ENCODE data around the gene SLC51A.

The SLC51A gene

GRCh38 chr3:196254376-196255283 is 38.3 kb downstream of the SLC51A start:
- H3K36me3 ChIP-seq (ENCODE audit: insufficient read depth, insufficient read length, low read length): peaks cover 47% of the 10 kb centered on the region
- H3K27me3 ChIP-seq (ENCODE audit: insufficient read depth, insufficient read length): no peaks in the 10 kb centered on the region
- TF ChIP-seq ZNF274 (IDR thresholded peaks at IDR 0.05; ENCODE audit: low read depth, low read length): no peak
- TF ChIP-seq YY1 (IDR thresholded peaks at IDR 0.05; ENCODE audit: insufficient read depth, insufficient read length): no peak
- TF ChIP-seq SUZ12 (IDR thresholded peaks at IDR 0.05; ENCODE audit: extremely low read depth, insufficient read depth, insufficient read length): no peak
- DNase-seq (ENCODE audit: low read depth, low spot score): no peak
- no peaks in the 10 kb centered on the region for H3K4me1 ChIP-seq (ENCODE audit: insufficient read depth, insufficient read length)
- no peak overlapping the region for H3K9ac ChIP-seq (ENCODE audit: insufficient read length, low read depth)
- H3K4me3 ChIP-seq (ENCODE audit: insufficient read length, low read depth): no peak overlapping the region
- no peaks in the 10 kb centered on the region for H3K9me3 ChIP-seq (ENCODE audit: insufficient read depth, low read length)

DNA sequence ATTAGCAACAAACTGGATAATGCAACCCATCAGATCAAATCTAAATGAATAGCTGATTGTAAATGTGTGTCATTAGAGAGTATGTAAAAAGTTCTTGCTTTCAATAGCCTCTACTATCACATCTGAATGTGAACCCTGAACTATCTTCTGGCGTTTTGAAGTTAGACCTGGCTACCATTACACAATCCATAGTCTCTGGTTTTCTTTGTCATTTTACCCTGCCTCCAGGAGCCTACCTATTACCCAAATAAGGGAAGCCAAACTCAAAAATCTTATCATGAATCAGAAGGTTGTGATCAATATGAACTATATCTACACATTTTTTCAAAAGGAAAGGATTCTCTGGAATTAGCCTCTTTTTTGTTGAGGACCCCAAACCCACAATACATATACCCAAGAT is 39.4 kb downstream of the SLC51A start:
- no peak overlapping the region for H3K9ac ChIP-seq (ENCODE audit: insufficient read length, low read depth)
- no peak for DNase-seq (ENCODE audit: low read depth, low spot score)
- H3K4me3 ChIP-seq (ENCODE audit: insufficient read length, low read depth): no peak overlapping the region
- H3K27me3 ChIP-seq (ENCODE audit: insufficient read depth, insufficient read length): no peaks in the 10 kb centered on the region
- no peaks in the 10 kb centered on the region for H3K4me1 ChIP-seq (ENCODE audit: insufficient read depth, insufficient read length)
- TF ChIP-seq YY1 (IDR thresholded peaks at IDR 0.05; ENCODE audit: insufficient read depth, insufficient read length) (no peak), SUZ12 (IDR thresholded peaks at IDR 0.05; ENCODE audit: extremely low read depth, insufficient read depth, insufficient read length) (no peak), ZNF274 (IDR thresholded peaks at IDR 0.05; ENCODE audit: low read depth, low read length) (no peak)
- H3K36me3 ChIP-seq (ENCODE audit: insufficient read depth, insufficient read length, low read length): peaks cover 42% of the 10 kb centered on the region
- no peaks in the 10 kb centered on the region for H3K9me3 ChIP-seq (ENCODE audit: insufficient read depth, low read length)

DNA sequence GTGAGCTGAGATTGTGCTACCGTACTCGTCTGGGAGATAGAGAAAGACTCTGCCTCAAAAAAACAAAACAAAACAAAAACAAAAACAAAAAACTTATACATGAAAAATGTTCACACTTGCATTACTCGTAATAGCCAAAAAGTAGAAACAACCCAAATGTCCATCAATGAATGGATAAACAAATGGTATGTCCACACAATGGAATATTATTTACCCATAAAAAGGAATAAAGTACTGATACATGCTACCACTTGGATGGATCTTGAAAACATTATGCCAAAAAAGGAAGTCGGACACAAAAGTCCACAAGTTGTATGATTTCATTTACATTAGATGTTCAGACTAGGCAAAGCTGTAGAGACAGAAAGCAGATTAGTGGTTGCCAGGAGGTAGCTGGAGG is 44.5 kb downstream of the SLC51A start:
- DNase-seq (ENCODE audit: low read depth, low spot score): no peak
- TF ChIP-seq SUZ12 (IDR thresholded peaks at IDR 0.05; ENCODE audit: extremely low read depth, insufficient read depth, insufficient read length) (no peak), YY1 (IDR thresholded peaks at IDR 0.05; ENCODE audit: insufficient read depth, insufficient read length) (no peak), ZNF274 (IDR thresholded peaks at IDR 0.05; ENCODE audit: low read depth, low read length) (no peak)
- Histone ChIP-seq H3K4me3 (ENCODE audit: insufficient read length, low read depth) (no peak overlapping the region), H3K36me3 (ENCODE audit: insufficient read depth, insufficient read length, low read length) (peaks cover 27% of the 10 kb centered on the region), H3K4me1 (ENCODE audit: insufficient read depth, insufficient read length) (no peaks in the 10 kb centered on the region), H3K9ac (ENCODE audit: insufficient read length, low read depth) (no peak overlapping the region), H3K9me3 (ENCODE audit: insufficient read depth, low read length) (no peaks in the 10 kb centered on the region), H3K27me3 (ENCODE audit: insufficient read depth, insufficient read length) (no peaks in the 10 kb centered on the region)

DNA sequence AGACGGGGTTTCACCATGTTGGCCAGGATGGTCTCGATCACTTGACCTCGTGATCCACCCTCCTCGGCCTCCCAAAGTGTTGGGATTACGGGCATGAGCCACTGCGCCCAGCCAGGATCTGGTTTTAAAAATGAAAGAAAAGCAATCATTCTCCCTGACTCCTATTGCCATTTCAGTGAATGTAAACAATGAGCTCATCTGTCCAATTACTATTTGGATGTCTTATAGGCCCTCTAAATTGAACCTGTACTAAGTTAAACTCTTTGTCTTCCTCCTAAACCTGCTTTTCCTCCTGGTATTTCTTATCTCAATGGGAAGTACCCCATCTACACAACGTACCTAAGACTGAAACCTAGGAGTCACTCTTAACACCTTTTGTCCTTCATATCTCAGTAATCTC is 47.5 kb downstream of the SLC51A start:
- no peaks in the 10 kb centered on the region for H3K4me1 ChIP-seq (ENCODE audit: insufficient read depth, insufficient read length)
- no peaks in the 10 kb centered on the region for H3K27me3 ChIP-seq (ENCODE audit: insufficient read depth, insufficient read length)
- H3K9ac ChIP-seq (ENCODE audit: insufficient read length, low read depth): no peak overlapping the region
- TF ChIP-seq SUZ12 (IDR thresholded peaks at IDR 0.05; ENCODE audit: extremely low read depth, insufficient read depth, insufficient read length) (no peak), YY1 (IDR thresholded peaks at IDR 0.05; ENCODE audit: insufficient read depth, insufficient read length) (no peak), ZNF274 (IDR thresholded peaks at IDR 0.05; ENCODE audit: low read depth, low read length) (no peak)
- H3K36me3 ChIP-seq (ENCODE audit: insufficient read depth, insufficient read length, low read length): peaks cover 31% of the 10 kb centered on the region
- H3K9me3 ChIP-seq (ENCODE audit: insufficient read depth, low read length): no peaks in the 10 kb centered on the region
- no peak overlapping the region for H3K4me3 ChIP-seq (ENCODE audit: insufficient read length, low read depth)
- DNase-seq (ENCODE audit: low read depth, low spot score): no peak

DNA sequence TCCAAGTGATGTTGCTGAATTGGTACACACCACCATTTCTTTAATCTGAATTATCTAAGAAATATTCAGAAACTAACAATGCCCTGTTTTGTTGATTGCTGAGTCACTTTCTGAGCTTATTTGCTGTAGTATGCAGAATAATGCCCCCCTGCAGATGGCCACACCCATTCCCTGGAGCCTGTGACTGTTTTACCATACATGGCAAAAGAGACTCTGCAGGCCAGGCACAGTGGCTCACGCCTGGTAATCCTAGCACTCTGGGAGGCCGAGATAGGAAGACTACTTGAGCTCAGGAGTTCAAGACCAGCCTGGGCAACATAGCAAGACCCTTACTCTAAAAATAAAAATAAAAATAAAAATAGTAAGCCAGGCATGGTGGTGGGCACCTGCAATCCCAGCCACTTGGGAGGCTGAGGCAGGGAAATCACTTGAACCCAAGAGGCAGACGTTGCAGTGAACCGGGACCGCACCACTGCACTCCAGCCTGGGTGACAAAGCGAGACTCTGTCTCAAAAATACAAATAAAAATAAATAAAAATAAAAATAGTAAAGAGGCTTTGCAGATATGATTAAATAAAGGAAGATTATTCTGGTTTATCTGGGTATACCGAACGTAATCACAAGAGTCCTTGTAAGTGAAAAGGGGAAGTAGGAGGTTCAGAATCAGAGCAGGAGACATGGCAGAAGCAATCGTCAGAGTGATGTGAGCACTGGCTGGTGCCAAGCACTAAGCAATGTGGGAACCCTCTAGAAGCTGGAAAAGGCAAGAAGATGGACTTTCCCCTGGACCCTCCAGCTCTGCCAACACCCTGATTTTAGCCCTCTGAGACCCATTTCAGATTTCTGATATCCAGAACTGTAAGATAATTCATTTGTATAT is 52.2 kb downstream of the SLC51A start:
- peaks cover 9% of the 10 kb centered on the region; the same call in 1 of the 2 replicates for H3K9me3 ChIP-seq (ENCODE audit: insufficient read depth, low read length)
- H3K27me3 ChIP-seq (ENCODE audit: insufficient read depth, insufficient read length): no peaks in the 10 kb centered on the region
- DNase-seq (ENCODE audit: low read depth, low spot score): peak; percentile 65
- TF ChIP-seq YY1 (IDR thresholded peaks at IDR 0.05; ENCODE audit: insufficient read depth, insufficient read length) (no peak), SUZ12 (IDR thresholded peaks at IDR 0.05; ENCODE audit: extremely low read depth, insufficient read depth, insufficient read length) (no peak)
- peaks cover 6% of the 10 kb centered on the region for H3K4me1 ChIP-seq (ENCODE audit: insufficient read depth, insufficient read length)
- no peak overlapping the region for H3K4me3 ChIP-seq (ENCODE audit: insufficient read length, low read depth)
- no peak overlapping the region for H3K9ac ChIP-seq (ENCODE audit: insufficient read length, low read depth)
- H3K36me3 ChIP-seq (ENCODE audit: insufficient read depth, insufficient read length, low read length): peaks cover 54% of the 10 kb centered on the region

- Histone ChIP-seq H3K4me3 (ENCODE audit: insufficient read length, low read depth) (no peak overlapping the region), H3K27me3 (ENCODE audit: insufficient read depth, insufficient read length) (no peaks in the 10 kb centered on the region), H3K36me3 (ENCODE audit: insufficient read depth, insufficient read length, low read length) (peaks cover 57% of the 10 kb centered on the region), H3K9ac (ENCODE audit: insufficient read length, low read depth) (no peak overlapping the region), H3K4me1 (ENCODE audit: insufficient read depth, insufficient read length) (peaks cover 6% of the 10 kb centered on the region), H3K9me3 (ENCODE audit: insufficient read depth, low read length) (peaks cover 16% of the 10 kb centered on the region; the same call in 1 of the 2 replicates)
- no peak for TF ChIP-seq ZNF274 (IDR thresholded peaks at IDR 0.05; ENCODE audit: low read depth, low read length)
- TF ChIP-seq SUZ12 (IDR thresholded peaks at IDR 0.05; ENCODE audit: extremely low read depth, insufficient read depth, insufficient read length): no peak
- no peak for TF ChIP-seq YY1 (IDR thresholded peaks at IDR 0.05; ENCODE audit: insufficient read depth, insufficient read length)
- DNase-seq (ENCODE audit: low read depth, low spot score): no peak
Observed at GRCh38 chr3:196270499-196270898, 54.2 kb downstream of the SLC51A start.

- H3K27me3 ChIP-seq (ENCODE audit: insufficient read depth, insufficient read length): no peaks in the 10 kb centered on the region
- peaks cover 16% of the 10 kb centered on the region; the same call in 1 of the 2 replicates for H3K9me3 ChIP-seq (ENCODE audit: insufficient read depth, low read length)
- no peak for TF ChIP-seq ZNF274 (IDR thresholded peaks at IDR 0.05; ENCODE audit: low read depth, low read length)
- TF ChIP-seq YY1 (IDR thresholded peaks at IDR 0.05; ENCODE audit: insufficient read depth, insufficient read length): no peak
- DNase-seq (ENCODE audit: low read depth, low spot score): no peak
- H3K9ac ChIP-seq (ENCODE audit: insufficient read length, low read depth): no peak overlapping the region
- H3K36me3 ChIP-seq (ENCODE audit: insufficient read depth, insufficient read length, low read length): peaks cover 47% of the 10 kb centered on the region
- H3K4me3 ChIP-seq (ENCODE audit: insufficient read length, low read depth): no peak overlapping the region
- H3K4me1 ChIP-seq (ENCODE audit: insufficient read depth, insufficient read length): peaks cover 6% of the 10 kb centered on the region
Observed at GRCh38 chr3:196272826-196273225, 56.5 kb downstream of the SLC51A start.

Measured in NT2/D1 (cell line).